T follicular helper cell (primary cell): Measurements from ENCODE around the gene COL28A1.

Experiments
- DNase-seq: peaks from one replicate; pipeline ENCODE4 v3.0.0-alpha.2; 2020; ENCODE audit warnings: low read depth

Gene COL28A1

DNA sequence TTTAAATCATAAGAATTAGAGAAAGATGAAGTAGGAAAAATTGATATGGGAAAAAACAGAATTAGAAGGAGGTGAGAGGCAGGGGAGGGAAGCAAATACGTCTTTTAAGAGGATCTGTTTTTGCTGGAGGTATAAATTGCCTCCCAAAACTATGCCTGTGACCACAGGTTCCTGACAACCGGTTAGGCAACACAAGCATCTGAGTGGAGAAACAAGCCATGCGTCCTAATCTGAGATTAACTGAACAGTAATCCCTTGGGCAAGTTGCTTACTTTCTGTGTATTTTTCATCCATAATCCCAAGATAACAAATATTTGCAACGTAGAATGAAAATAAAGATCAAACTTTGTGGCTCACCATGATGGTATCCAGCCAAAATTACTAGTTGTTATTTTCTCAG is 204.2 kb downstream of the COL28A1 start:
- no peak for DNase-seq

DNA sequence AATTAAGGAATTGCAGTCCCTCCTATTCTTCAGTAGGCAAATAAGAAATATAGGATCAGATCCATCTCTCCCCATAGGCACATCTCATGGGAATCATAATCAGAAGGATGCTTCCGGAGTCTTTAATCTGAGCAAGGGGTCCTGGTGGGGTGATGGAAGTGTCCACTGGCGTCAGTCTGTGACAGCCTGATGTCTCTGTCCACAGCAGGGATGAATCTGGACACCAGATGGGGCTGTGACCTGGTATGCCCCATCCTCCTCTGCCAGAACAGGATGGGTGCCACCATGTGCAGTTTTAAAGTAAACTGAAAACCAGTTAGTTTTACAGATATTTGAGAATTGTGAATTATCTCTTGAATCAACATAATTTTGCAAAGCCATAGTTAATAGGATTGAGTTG is 204.7 kb downstream of the COL28A1 start:
- no peak for DNase-seq

DNA sequence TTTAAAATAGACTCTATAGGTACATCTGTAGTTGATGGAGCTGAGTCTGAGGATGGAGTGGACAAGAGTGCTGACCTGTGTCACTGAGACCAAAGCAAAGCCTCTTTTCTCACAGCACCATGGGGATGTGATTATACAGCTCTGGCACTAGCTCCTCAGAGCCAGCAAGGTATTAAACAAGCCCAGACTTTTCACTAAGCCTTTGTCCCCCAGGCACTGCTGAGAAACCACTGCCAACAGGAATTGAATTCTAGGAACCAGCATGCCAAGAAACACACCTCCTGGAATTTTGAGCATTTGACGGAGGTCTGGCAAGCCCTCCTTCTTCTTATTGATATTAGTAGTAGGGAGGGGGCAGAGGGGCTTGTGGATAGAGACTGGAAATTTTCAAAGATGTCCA is 206.3 kb downstream of the COL28A1 start:
- no peak for DNase-seq

- DNase-seq: no peak
Measured at GRCh38 chr7:7327423-7327822, 208.2 kb downstream of the COL28A1 start.

GRCh38 chr7:7324698-7325097 is 211.0 kb downstream of the COL28A1 start:
- no peak for DNase-seq

DNA sequence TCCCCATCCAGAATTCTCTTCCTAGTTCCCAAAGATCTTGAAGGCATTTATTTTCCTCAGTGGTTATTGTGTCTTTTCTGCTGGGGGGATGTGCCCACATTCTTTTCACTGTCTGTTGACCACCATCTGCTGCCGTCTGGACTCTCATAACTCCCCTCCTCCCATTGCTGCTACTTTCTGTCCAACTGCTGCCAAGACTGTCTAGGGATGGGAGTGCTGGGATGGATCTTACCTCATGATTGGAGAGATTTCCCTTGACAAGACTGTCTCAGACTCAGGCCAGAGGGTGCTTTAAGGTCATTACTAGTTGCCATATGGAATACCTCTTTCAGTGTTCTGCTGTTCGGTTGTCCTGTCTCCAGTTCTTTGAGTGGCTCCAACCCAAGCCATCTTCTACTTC is 211.8 kb downstream of the COL28A1 start:
- DNase-seq: no peak

DNA sequence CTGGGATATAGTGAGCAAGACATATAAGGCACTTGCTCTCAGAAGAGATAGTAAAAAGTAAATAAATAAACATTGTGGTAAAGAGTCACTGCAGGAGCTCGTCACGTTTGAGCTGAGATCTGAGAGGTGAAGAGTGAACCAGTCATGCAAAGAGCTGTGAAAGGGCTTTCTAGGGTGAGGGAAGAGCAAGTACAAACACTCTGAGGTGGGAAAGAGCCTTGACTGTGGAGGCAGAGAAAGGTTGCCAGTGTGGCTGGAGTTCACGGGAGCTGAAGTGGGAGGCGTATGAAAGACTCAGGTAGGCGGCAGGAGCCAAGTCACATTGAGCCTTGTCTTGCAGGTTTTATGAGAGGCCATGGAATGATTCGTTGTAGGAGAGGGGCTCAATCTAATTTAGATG is 212.3 kb downstream of the COL28A1 start:
- DNase-seq: no peak

DNA sequence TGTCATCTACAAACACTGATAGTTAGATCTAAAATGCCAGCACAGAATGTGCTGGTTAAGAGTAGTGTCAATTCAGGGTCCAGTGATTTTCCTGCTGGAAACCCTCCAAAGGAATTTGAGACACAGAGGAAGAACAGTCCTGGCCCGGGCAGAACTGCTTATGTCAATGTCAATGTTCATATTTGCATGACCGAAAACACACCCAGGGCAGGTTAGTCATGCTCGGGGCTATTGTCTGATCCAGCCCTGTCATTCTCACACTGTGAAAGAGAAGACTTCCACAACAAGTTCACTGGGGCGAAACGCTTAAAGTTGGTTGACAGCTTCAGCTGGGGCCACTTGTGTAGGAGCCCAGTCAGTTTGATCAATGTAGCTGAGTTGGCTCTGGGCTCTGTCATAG is 214.0 kb downstream of the COL28A1 start:
- DNase-seq: no peak

GRCh38 chr7:7318601-7319000 is 217.1 kb downstream of the COL28A1 start:
- no peak for DNase-seq

DNA sequence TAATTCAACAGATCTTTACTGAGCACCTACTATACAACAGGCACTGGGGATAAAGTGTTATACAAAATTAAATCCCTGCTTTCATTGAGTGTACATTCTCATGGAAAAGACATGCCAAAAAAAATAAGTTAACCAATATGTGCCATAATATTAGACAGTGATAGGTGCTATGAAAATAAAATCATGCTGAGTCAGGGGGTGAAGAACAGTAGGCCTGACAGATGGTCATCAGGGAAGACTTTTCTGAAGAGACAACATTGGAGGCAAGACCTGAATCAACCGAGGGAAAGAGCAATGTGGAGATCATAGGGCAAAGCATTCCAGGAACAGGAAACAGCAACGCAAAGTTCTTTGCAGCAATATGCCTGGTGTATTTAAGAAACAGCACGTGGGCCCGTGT is 217.8 kb downstream of the COL28A1 start:
- DNase-seq: no peak

GRCh38 chr7:7315851-7316250 is 219.8 kb downstream of the COL28A1 start:
- no peak for DNase-seq

DNA sequence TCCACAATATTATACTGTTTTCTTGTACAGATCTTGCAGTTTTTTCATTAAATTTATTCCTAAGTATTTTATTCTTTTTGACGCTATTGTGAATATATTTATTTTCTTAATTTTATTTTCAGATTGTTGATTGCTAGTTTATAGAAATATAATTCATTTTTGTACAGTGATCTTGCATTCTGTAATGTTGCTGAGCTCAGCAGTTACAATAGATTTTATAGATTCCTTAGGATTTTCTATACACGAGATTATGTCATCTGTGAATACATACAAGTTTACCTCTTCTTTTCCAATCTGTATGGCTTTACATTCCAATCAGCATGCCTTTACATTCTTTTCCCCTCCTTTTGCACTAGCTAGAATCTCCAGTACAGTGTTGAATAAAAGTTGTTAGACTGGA is 223.3 kb downstream of the COL28A1 start:
- no peak for DNase-seq

DNA sequence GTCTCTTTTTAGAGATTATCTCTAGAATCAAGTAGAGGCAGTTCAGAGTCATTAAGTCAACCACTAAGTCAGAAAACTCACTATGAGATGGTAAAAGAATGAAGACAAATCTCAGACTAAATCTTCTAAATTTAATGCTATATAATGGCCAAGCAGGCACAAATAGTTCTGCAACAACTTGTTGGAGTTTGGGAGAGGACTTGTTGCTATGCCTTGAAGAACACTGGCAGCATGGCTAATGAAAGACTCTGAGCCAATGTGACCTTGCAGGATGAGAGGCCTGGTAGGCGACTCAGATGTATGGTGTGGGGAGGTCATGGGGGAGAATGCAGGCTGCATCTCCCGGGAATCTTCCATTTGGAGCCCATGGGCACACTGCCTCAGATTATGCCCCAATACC is 224.7 kb downstream of the COL28A1 start:
- DNase-seq: no peak

DNA sequence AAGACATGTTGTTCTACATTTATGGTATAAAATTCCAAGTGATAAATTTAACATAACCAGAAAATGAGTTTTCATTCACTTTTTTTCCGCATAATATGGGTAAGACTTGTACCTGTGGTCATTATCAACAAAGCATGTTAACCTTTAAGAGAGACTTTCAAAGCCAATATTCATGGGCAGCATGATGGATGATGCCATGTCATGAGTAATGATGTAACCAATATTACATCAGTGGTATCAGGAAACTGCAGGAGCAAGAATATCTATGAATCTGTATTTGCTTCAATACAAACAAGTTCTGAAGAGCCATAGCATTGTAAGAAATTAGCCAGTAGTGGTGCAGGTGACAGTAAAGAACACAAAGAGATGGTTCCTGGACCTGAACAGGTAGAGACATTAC is 226.5 kb downstream of the COL28A1 start:
- DNase-seq: no peak
